ENCODE data around the gene DPF1. TPM values are rescaled to one million over a fixed set of nuclear protein-coding genes. Genes with fewer than 3 reads are reported as not detected.
"Not testable (repeated sequence)": the region's sequence is repeated elsewhere in the genome, so short reads cannot be mapped to it uniquely, and the experiment has no call there.

The DPF1 gene
- total RNA-seq, 1 donor from 2014 or later: 4.0 TPM

DNA sequence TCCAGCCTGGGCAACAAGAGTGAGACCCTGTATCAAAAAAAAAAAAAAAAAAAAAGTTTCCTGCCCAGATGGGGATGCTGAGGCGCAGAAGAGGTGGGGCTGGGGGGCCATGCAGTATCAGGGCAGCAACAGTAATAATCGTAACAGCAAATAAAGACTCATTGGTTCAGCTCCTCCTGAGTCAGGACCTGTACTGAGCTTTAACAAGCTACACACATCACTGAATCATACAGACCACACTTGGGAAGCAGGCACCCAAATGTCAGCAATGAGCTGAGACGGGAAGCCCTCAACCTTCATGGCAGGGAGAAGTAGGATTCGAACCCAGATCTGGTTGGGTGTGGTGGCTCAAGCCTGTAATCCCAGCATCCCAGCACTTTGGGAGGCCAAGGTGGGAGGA, 10.6 kb upstream of the DPF1 start:
- H3K27me3 ChIP-seq (ENCODE audit: insufficient read depth, low read length): peaks cover 3% of the 10 kb centered on the region
- no peaks in the 10 kb centered on the region for H4K20me1 ChIP-seq (ENCODE audit: insufficient read depth, low read length)
- H2AFZ ChIP-seq (ENCODE audit: low read depth, low read length): no peak overlapping the region
- Mint-ChIP-seq H3K27me3 (ENCODE audit: low read depth, unreplicated experiment) (peaks cover 29% of the 10 kb centered on the region), H3K4me3 (ENCODE audit: unreplicated experiment) (no peak overlapping the region), H3K4me1 (ENCODE audit: low read depth, unreplicated experiment) (no peaks in the 10 kb centered on the region), H3K9me3 (ENCODE audit: unreplicated experiment) (no peaks in the 10 kb centered on the region), H3K36me3 (ENCODE audit: low read depth, unreplicated experiment) (peaks cover 2% of the 10 kb centered on the region), H3K27ac (ENCODE audit: unreplicated experiment) (no peak overlapping the region)
- no peak for FAIRE-seq
- TF ChIP-seq, protein P1, sequence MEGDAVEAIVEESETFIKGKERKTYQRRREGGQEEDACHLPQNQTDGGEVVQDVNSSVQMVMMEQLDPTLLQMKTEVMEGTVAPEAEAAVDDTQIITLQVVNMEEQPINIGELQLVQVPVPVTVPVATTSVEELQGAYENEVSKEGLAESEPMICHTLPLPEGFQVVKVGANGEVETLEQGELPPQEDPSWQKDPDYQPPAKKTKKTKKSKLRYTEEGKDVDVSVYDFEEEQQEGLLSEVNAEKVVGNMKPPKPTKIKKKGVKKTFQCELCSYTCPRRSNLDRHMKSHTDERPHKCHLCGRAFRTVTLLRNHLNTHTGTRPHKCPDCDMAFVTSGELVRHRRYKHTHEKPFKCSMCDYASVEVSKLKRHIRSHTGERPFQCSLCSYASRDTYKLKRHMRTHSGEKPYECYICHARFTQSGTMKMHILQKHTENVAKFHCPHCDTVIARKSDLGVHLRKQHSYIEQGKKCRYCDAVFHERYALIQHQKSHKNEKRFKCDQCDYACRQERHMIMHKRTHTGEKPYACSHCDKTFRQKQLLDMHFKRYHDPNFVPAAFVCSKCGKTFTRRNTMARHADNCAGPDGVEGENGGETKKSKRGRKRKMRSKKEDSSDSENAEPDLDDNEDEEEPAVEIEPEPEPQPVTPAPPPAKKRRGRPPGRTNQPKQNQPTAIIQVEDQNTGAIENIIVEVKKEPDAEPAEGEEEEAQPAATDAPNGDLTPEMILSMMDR (IDR thresholded peaks at IDR 0.05; ENCODE audit: insufficient read depth, low read depth, low read length): no peak
- no peak for TF ChIP-seq EZH2 (IDR thresholded peaks at IDR 0.05; ENCODE audit: insufficient read depth, low read length)
- no peak overlapping the region for H3K4me2 ChIP-seq (ENCODE audit: low read length)
- H3K79me2 ChIP-seq (ENCODE audit: insufficient read depth, low read length): no peaks in the 10 kb centered on the region
- H3K9me3 ChIP-seq (ENCODE audit: insufficient read depth, low read depth, low read length): no peaks in the 10 kb centered on the region
- H3K27ac ChIP-seq (ENCODE audit: low read depth, low read length): no peak overlapping the region
- no peak overlapping the region for H3K9ac ChIP-seq (ENCODE audit: low read length)
- no peak for DNase-seq (ENCODE audit: low read depth)
- H3K4me1 ChIP-seq (ENCODE audit: insufficient read depth, low read length): no peaks in the 10 kb centered on the region
- no peak overlapping the region for H3K4me3 ChIP-seq (ENCODE audit: insufficient read depth, low read depth, low read length)
- H3K36me3 ChIP-seq (ENCODE audit: insufficient read depth, low read length): no peaks in the 10 kb centered on the region

DNA sequence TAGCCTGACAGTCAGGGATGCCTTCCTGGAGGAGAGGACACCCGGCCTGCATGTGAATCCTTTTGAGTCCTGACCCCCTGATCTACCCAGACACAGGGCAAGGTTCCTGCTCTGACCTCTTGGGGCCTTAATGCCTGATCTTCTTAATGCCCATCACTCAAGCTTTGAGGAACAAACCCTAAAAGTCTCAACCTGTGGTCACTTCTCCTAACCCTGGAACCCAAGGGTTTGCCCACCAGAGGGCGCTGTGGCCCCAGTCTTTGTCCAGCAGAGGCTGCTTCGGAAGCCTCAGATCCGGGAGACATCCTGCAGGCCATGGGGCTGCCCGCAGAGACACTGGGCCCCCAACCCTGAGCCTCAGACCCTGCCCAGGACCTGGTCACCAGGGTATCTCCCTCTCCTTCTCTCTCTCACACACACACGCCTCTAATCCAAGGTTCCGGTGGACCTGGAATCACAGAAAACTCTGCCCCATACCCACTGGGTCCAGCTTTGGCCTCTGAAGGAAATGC, 9.8 kb upstream of the DPF1 start:
- DNase-seq (ENCODE audit: low read depth) (no peak), FAIRE-seq (peak; percentile 45)
- Mint-ChIP-seq H3K27me3 (ENCODE audit: low read depth, unreplicated experiment) (peaks cover 29% of the 10 kb centered on the region), H3K9me3 (ENCODE audit: unreplicated experiment) (no peaks in the 10 kb centered on the region), H3K27ac (ENCODE audit: unreplicated experiment) (peak overlapping the region; percentile 62), H3K36me3 (ENCODE audit: low read depth, unreplicated experiment) (peaks cover 2% of the 10 kb centered on the region), H3K4me1 (ENCODE audit: low read depth, unreplicated experiment) (no peaks in the 10 kb centered on the region), H3K4me3 (ENCODE audit: unreplicated experiment) (no peak overlapping the region)
- no peak overlapping the region for H3K27ac ChIP-seq (ENCODE audit: low read depth, low read length)
- H4K20me1 ChIP-seq (ENCODE audit: insufficient read depth, low read length): no peaks in the 10 kb centered on the region
- H2AFZ ChIP-seq (ENCODE audit: low read depth, low read length): peak overlapping the region; percentile 71
- TF ChIP-seq EZH2 (IDR thresholded peaks at IDR 0.05; ENCODE audit: insufficient read depth, low read length): no peak
- TF ChIP-seq, protein P1 (IDR thresholded peaks at IDR 0.05; ENCODE audit: insufficient read depth, low read depth, low read length): peak; percentile 83
- no peak overlapping the region for H3K4me3 ChIP-seq (ENCODE audit: insufficient read depth, low read depth, low read length)
- H3K4me1 ChIP-seq (ENCODE audit: insufficient read depth, low read length): no peaks in the 10 kb centered on the region
- no peaks in the 10 kb centered on the region for H3K9me3 ChIP-seq (ENCODE audit: insufficient read depth, low read depth, low read length)
- peaks cover 3% of the 10 kb centered on the region for H3K27me3 ChIP-seq (ENCODE audit: insufficient read depth, low read length)
- no peak overlapping the region for H3K4me2 ChIP-seq (ENCODE audit: low read length)
- no peak overlapping the region for H3K9ac ChIP-seq (ENCODE audit: low read length)
- H3K36me3 ChIP-seq (ENCODE audit: insufficient read depth, low read length): no peaks in the 10 kb centered on the region
- H3K79me2 ChIP-seq (ENCODE audit: insufficient read depth, low read length): no peaks in the 10 kb centered on the region

DNA sequence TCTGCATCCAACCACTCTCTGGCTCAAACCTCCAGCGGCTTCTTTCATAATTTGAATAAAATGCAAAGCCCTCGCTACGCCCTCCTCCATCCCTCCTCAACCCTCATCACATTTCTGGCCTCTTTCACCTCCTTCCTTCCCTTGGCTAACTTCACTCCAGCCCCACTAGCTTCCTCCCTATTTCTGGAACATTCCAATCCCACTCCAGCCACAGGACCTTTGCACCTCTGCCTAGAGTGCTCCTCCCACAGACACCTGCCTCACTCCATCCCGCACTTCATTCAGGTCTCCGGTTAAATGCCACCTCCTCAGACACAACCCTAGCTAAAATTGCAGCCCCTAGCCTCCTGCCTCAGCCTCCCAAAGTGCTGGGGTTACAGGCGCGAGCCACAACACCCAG, 7.9 kb upstream of the DPF1 start:
- DNase-seq (ENCODE audit: low read depth): no peak
- peaks cover 3% of the 10 kb centered on the region for H3K4me1 ChIP-seq (ENCODE audit: insufficient read depth, low read length)
- no peak overlapping the region for H3K4me3 ChIP-seq (ENCODE audit: insufficient read depth, low read depth, low read length)
- H3K4me2 ChIP-seq (ENCODE audit: low read length): no peak overlapping the region
- H3K9me3 ChIP-seq (ENCODE audit: insufficient read depth, low read depth, low read length): no peaks in the 10 kb centered on the region
- H3K79me2 ChIP-seq (ENCODE audit: insufficient read depth, low read length): no peaks in the 10 kb centered on the region
- FAIRE-seq: no peak
- no peak overlapping the region for H3K9ac ChIP-seq (ENCODE audit: low read length)
- peaks cover 30% of the 10 kb centered on the region for H3K27me3 Mint-ChIP-seq (ENCODE audit: low read depth, unreplicated experiment)
- TF ChIP-seq, protein P1 (IDR thresholded peaks at IDR 0.05; ENCODE audit: insufficient read depth, low read depth, low read length): no peak
- TF ChIP-seq EZH2 (IDR thresholded peaks at IDR 0.05; ENCODE audit: insufficient read depth, low read length): no peak
- H3K27ac Mint-ChIP-seq (ENCODE audit: unreplicated experiment): no peak overlapping the region
- no peaks in the 10 kb centered on the region for H3K36me3 Mint-ChIP-seq (ENCODE audit: low read depth, unreplicated experiment)
- H4K20me1 ChIP-seq (ENCODE audit: insufficient read depth, low read length): no peaks in the 10 kb centered on the region
- no peak overlapping the region for H3K27ac ChIP-seq (ENCODE audit: low read depth, low read length)
- no peaks in the 10 kb centered on the region for H3K36me3 ChIP-seq (ENCODE audit: insufficient read depth, low read length)
- peaks cover 3% of the 10 kb centered on the region for H3K27me3 ChIP-seq (ENCODE audit: insufficient read depth, low read length)
- H3K4me3 Mint-ChIP-seq (ENCODE audit: unreplicated experiment): no peak overlapping the region
- H3K9me3 Mint-ChIP-seq (ENCODE audit: unreplicated experiment): no peaks in the 10 kb centered on the region
- peaks cover 3% of the 10 kb centered on the region for H3K4me1 Mint-ChIP-seq (ENCODE audit: low read depth, unreplicated experiment)
- no peak overlapping the region for H2AFZ ChIP-seq (ENCODE audit: low read depth, low read length)

DNA sequence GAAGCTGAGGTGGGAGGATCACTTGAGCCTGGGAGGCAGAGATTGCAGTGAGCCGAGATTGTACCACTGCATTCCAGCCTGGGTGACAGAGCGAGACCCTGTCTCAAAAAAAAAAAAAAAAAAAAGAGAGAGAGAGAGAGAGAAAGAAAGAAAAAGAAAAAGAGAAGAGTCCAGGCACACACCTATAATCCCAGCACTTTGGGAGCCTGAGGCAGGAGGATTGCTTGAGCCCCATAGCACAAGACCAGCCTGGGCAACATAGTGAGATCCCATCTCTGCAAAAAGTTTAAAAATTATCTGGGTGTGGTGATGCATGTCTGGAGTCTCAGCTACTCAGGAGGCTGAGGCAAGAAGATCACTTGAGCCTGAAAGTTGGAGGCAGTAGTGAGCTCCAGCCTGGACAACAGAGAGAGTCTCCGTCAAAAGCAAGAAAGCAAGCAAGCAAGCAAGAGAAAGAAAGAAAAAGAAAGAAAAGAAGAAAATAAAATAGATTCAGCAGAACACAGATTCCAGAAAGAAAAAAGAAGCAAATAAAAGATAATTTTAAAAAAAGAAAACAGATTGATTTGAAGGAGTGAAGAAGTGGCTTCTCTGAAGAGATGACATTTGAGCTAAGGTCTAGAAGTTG, 6.6 kb upstream of the DPF1 start:
- not testable (repeated sequence) for H3K4me1 Mint-ChIP-seq (ENCODE audit: low read depth, unreplicated experiment); H3K9me3 ChIP-seq (ENCODE audit: insufficient read depth, low read depth, low read length); H3K9me3 Mint-ChIP-seq (ENCODE audit: unreplicated experiment); FAIRE-seq; H3K4me3 Mint-ChIP-seq (ENCODE audit: unreplicated experiment); H3K9ac ChIP-seq (ENCODE audit: low read length); H3K36me3 Mint-ChIP-seq (ENCODE audit: low read depth, unreplicated experiment); DNase-seq (ENCODE audit: low read depth); H3K79me2 ChIP-seq (ENCODE audit: insufficient read depth, low read length); H3K36me3 ChIP-seq (ENCODE audit: insufficient read depth, low read length); H2AFZ ChIP-seq (ENCODE audit: low read depth, low read length); H3K4me3 ChIP-seq (ENCODE audit: insufficient read depth, low read depth, low read length); H3K27ac ChIP-seq (ENCODE audit: low read depth, low read length); H3K4me2 ChIP-seq (ENCODE audit: low read length); H3K4me1 ChIP-seq (ENCODE audit: insufficient read depth, low read length); H4K20me1 ChIP-seq (ENCODE audit: insufficient read depth, low read length); H3K27me3 ChIP-seq (ENCODE audit: insufficient read depth, low read length)
- Mint-ChIP-seq H3K27me3 (ENCODE audit: low read depth, unreplicated experiment) (peaks cover 26% of the 10 kb centered on the region), H3K27ac (ENCODE audit: unreplicated experiment) (peak overlapping the region; percentile 21)

Data from astrocyte (in vitro differentiated cells and primary cell).